HepG2 (cell line): ENCODE measurements around the gene MLYCD. TPM values are rescaled to one million over a fixed set of nuclear protein-coding genes. Genes with fewer than 3 reads are reported as not detected.

Experiments used
- BORCS8-MEF2B ChIP-seq: sonication (generic); formaldehyde crosslinking; IDR thresholded peaks from 2 replicates; pipeline ENCODE4 v1.8.0; 2022; ENCODE audit warnings: mild to moderate bottlenecking, missing genetic modification reagents
- CEBPB ChIP-seq: IDR thresholded peaks from 2 replicates; pipeline ENCODE4 v1.6.1; 2011; ENCODE audit warnings: low read depth, low read length, improper control_type of control experiment, borderline replicate concordance
- CREBL2 ChIP-seq: sonication (generic); formaldehyde crosslinking; IDR thresholded peaks from 2 replicates; pipeline ENCODE4 v1.8.1; 2023; ENCODE audit warnings: missing genetic modification reagents, mild to moderate bottlenecking, borderline replicate concordance
- DR1 ChIP-seq: sonication (generic); formaldehyde crosslinking; IDR thresholded peaks from 2 replicates; pipeline ENCODE4 v1.8.0; 2021; ENCODE audit warnings: mild to moderate bottlenecking, missing genetic modification reagents, inconsistent platforms
- GMEB1 ChIP-seq: sonication (generic); formaldehyde crosslinking; IDR thresholded peaks from 2 replicates; pipeline ENCODE4 v1.5.1; 2020; ENCODE audit warnings: missing genetic modification reagents, mild to moderate bottlenecking, borderline replicate concordance
- HES4 ChIP-seq: sonication (generic); formaldehyde crosslinking; IDR thresholded peaks from 2 replicates; pipeline ENCODE4 v1.9.0; 2021; ENCODE audit warnings: mild to moderate bottlenecking, missing genetic modification reagents, borderline replicate concordance
- HMGXB3 ChIP-seq: sonication (generic); formaldehyde crosslinking; IDR thresholded peaks from 2 replicates; pipeline ENCODE4 v1.4.0; 2020; ENCODE audit warnings: missing genetic modification reagents, borderline replicate concordance
- HNF4G ChIP-seq, 2 experiments: sonication (generic) in 1 of 2; formaldehyde crosslinking in 1 of 2; IDR thresholded peaks; 2 replicates each; pipeline versions ENCODE4 v1.4.0 to v1.6.1; 2011 to 2020; ENCODE audit warnings: borderline replicate concordance in 2 of 2, low read depth in 2 of 2, mild to moderate bottlenecking in 2 of 2, low read length in 1 of 2, missing genetic modification reagents in 1 of 2, moderate library complexity in 1 of 2
- MAFF ChIP-seq: IDR thresholded peaks from 2 replicates; pipeline ENCODE4 v1.6.1; 2011; ENCODE audit warnings: low read depth, low read length, improper control_type of control experiment
- MTF2 ChIP-seq: sonication (generic); formaldehyde crosslinking; IDR thresholded peaks from 2 replicates; pipeline ENCODE4 v1.5.0; 2020; ENCODE audit warnings: missing genetic modification reagents, borderline replicate concordance
- NPAS2 ChIP-seq: sonication (generic); formaldehyde crosslinking; IDR thresholded peaks from 2 replicates; pipeline ENCODE4 v1.8.0; 2022; ENCODE audit warnings: mild to moderate bottlenecking, missing genetic modification reagents, borderline replicate concordance
- PREB ChIP-seq: sonication (generic); formaldehyde crosslinking; IDR thresholded peaks from 2 replicates; pipeline ENCODE4 v1.4.0; 2020; ENCODE audit warnings: missing genetic modification reagents
- RCOR2 ChIP-seq: IDR thresholded peaks from 2 replicates; pipeline ENCODE4 v1.6.1; 2016; ENCODE audit warnings: missing biosample characterization, missing genetic modification reagents
- SALL2 ChIP-seq: sonication (generic); formaldehyde crosslinking; IDR thresholded peaks from 2 replicates; pipeline ENCODE4 v1.8.1; 2023; ENCODE audit warnings: mild to moderate bottlenecking, missing genetic modification reagents, inconsistent platforms
- WIZ ChIP-seq: sonication (generic); formaldehyde crosslinking; IDR thresholded peaks from 2 replicates; pipeline ENCODE4 v1.5.1; 2020; ENCODE audit warnings: mild to moderate bottlenecking, missing genetic modification reagents
- ZFAT ChIP-seq: sonication (generic); formaldehyde crosslinking; conservative IDR thresholded peaks from 2 replicates; pipeline ENCODE4 v1.8.1; 2023; ENCODE audit warnings: missing genetic modification reagents, inconsistent platforms
- ZNF44 ChIP-seq: sonication (generic); formaldehyde crosslinking; IDR thresholded peaks from 2 replicates; pipeline ENCODE4 v1.5.1; 2020; ENCODE audit warnings: mild to moderate bottlenecking, missing genetic modification reagents
- ZSCAN30 ChIP-seq: sonication (generic); formaldehyde crosslinking; IDR thresholded peaks from 2 replicates; pipeline ENCODE4 v1.5.0; 2020; ENCODE audit warnings: mild to moderate bottlenecking, missing genetic modification reagents
- ZUFSP ChIP-seq: sonication (generic); formaldehyde crosslinking; IDR thresholded peaks from 2 replicates; pipeline ENCODE4 v1.9.0; 2021; ENCODE audit warnings: missing genetic modification reagents, mild to moderate bottlenecking, borderline replicate concordance
- polyA plus RNA-seq, 8 experiments: library from polyadenylated mRNA; depleted of rRNA in 3 of 8; stranded (reverse) in 7 of 8; unstranded in 1 of 8; fragments of >200 nt; fragmentation: Illumina TruSeq in 4 of 8; extraction: Trizol in 4 of 8; gene quantifications; 2 replicates each; pipeline versions ENCODE4 v1.2.1 to v1.2.3, GENCODE V29; 2011 to 2016; ENCODE audit warnings: low read depth in 4 of 8, missing spikeins in 1 of 8, mixed read lengths in 1 of 8; ENCODE audit not compliant: insufficient read depth in 1 of 8
- total RNA-seq, 5 experiments: library from RNA; depleted of rRNA; stranded (reverse); fragments of >200 nt; fragmentation: Illumina TruSeq; extraction: Trizol; gene quantifications; 2 replicates each; pipeline ENCODE4 v1.2.3, GENCODE V29; 2016; ENCODE audit warnings: low read depth in 1 of 5

Gene MLYCD
- total and polyA plus RNA-seq, 2 of the 13 experiments (the other 11 are each of a cell fraction or from before 2014, with no cell fraction given): 1.8 to 4.0 TPM

- TF ChIP-seq HMGXB3 (CRISPR knock-in tag) (no peak), MAFF (no peak), CEBPB (no peak), BORCS8-MEF2B (CRISPR knock-in tag) (no peak), ZSCAN30 (CRISPR knock-in tag) (no peak), HNF4G (IDR thresholded peaks at IDR 0.05; ENCODE audit: borderline replicate concordance, low read depth, low read length) (no peak), HNF4G (CRISPR knock-in tag; IDR thresholded peaks at IDR 0.05; ENCODE audit: borderline replicate concordance, low read depth) (no peak), PREB (CRISPR knock-in tag) (no peak), HES4 (CRISPR knock-in tag) (0 out of 2 replicates have a peak, but pooled peaks have one; percentile 12), ZUFSP (CRISPR knock-in tag) (no peak), MTF2 (CRISPR knock-in tag) (no peak), CREBL2 (CRISPR knock-in tag) (no peak), GMEB1 (CRISPR knock-in tag) (no peak), NPAS2 (CRISPR knock-in tag) (no peak), RCOR2 (peak; percentile 66; the same call in 1 of the 2 replicates), WIZ (CRISPR knock-in tag) (no peak), ZFAT (CRISPR knock-in tag) (no peak), ZNF44 (no peak), DR1 (CRISPR knock-in tag) (no peak), SALL2 (CRISPR knock-in tag) (no peak)
Measured at GRCh38 chr16:83952587-83952939, 53.6 kb downstream of the MLYCD start (continued).
